PC-3 (cell line): ENCODE data around the gene DUOX1. TPM values are rescaled to one million over a fixed set of nuclear protein-coding genes. Genes with fewer than 3 reads are reported as not detected.

Source experiments
- ATAC-seq: fragments of 200-7000 bp; cut with Tn5 transposase; 2 replicates; pipeline ENCODE4 v1.9.1; 2020; ENCODE audit warnings: mild to moderate bottlenecking, moderate library complexity
- BruUV-seq: library from RNA; stranded (reverse); fragments of 400-500 nt; replicated peaks from 2 replicates; lab custom pipeline; 2021; lab: Mats Ljungman, UMichigan
- CTCF ChIA-PET: fragments of 300-600 bp; sonication (Branson Sonifier 250); formaldehyde crosslinking; loops from one replicate; lab custom pipeline; 2022; ENCODE audit warnings: antibody characterized with exemption; lab: Charles Lee
- POLR2A ChIA-PET: fragments of 300-600 bp; sonication (Branson Sonifier 250); formaldehyde crosslinking; loops from one replicate; lab custom pipeline; 2022; ENCODE audit warnings: antibody characterized with exemption; ENCODE audit not compliant: unreplicated experiment; lab: Charles Lee
- DNase-seq: peaks from one replicate; pipeline ENCODE4 v3.0.0-alpha.2; 2015
- H2AFZ ChIP-seq: fragments of 300-600 bp; sonication (generic); 2 replicates; pipeline ENCODE4 v1.6.0; 2016; ENCODE audit warnings: antibody characterized with exemption, low read length
- H3F3A ChIP-seq: fragments of 300-600 bp; sonication (generic); one replicate; pipeline ENCODE4 v1.6.0; 2017; ENCODE audit warnings: antibody characterized with exemption, low read length, control low read depth, mild to moderate bottlenecking; ENCODE audit not compliant: unreplicated experiment
- H3K27ac ChIP-seq: fragments of 300-600 bp; sonication (generic); 2 replicates; pipeline ENCODE4 v1.5.1; 2016; ENCODE audit warnings: mild to moderate bottlenecking, low read length
- H3K27me3 ChIP-seq: fragments of 300-600 bp; sonication (generic); 2 replicates; pipeline ENCODE4 v1.6.1; 2016; ENCODE audit warnings: low read length, mixed read lengths
- H3K36me3 ChIP-seq: fragments of 300-600 bp; sonication (generic); 2 replicates; pipeline ENCODE4 v1.6.1; 2016; ENCODE audit warnings: low read depth, mixed run types, low read length, mixed read lengths
- H3K4me1 ChIP-seq: fragments of 300-600 bp; sonication (generic); 2 replicates; pipeline ENCODE4 v1.5.1; 2016; ENCODE audit warnings: low read length; ENCODE audit not compliant: insufficient read depth
- H3K4me2 ChIP-seq: fragments of 300-600 bp; sonication (generic); 2 replicates; pipeline ENCODE4 v1.6.0; 2016; ENCODE audit warnings: low read length
- H3K4me3 ChIP-seq: fragments of 300-600 bp; sonication (generic); 2 replicates; pipeline ENCODE4 v1.5.1; 2016; ENCODE audit warnings: mild to moderate bottlenecking, low read length, mixed read lengths
- H3K79me2 ChIP-seq: fragments of 300-600 bp; sonication (generic); 2 replicates; pipeline ENCODE4 v1.6.1; 2017; ENCODE audit warnings: low read length, mixed read lengths
- H3K9ac ChIP-seq: fragments of 300-600 bp; sonication (generic); 2 replicates; pipeline ENCODE4 v1.6.0; 2016; ENCODE audit warnings: mild to moderate bottlenecking, low read length
- H3K9me2 ChIP-seq: fragments of 300-600 bp; sonication (generic); replicated peaks from 2 replicates; pipeline ENCODE4 v1.6.1; 2016; ENCODE audit warnings: mixed run types, low read length, mixed read lengths
- H3K9me3 ChIP-seq: fragments of 300-600 bp; sonication (generic); 2 replicates; pipeline ENCODE4 v1.6.1; 2016; ENCODE audit warnings: low read length, mixed read lengths
- H4K20me1 ChIP-seq: fragments of 300-600 bp; sonication (generic); 2 replicates; pipeline ENCODE4 v1.6.1; 2016; ENCODE audit warnings: low read length, mixed read lengths
- CTCF ChIP-seq: fragments of 300-600 bp; sonication (generic); conservative IDR thresholded peaks from 2 replicates; pipeline ENCODE4 v1.5.1; 2017; ENCODE audit warnings: antibody characterized with exemption, low read depth, mild to moderate bottlenecking, low read length
- EZH2 ChIP-seq: fragments of 300-600 bp; sonication (generic); IDR thresholded peaks from one replicate; pipeline ENCODE4 v1.6.1; 2017; ENCODE audit warnings: antibody characterized with exemption, mild to moderate bottlenecking, low read length; ENCODE audit not compliant: unreplicated experiment
- EZH2phosphoT487 ChIP-seq: fragments of 300-600 bp; sonication (generic); IDR thresholded peaks from 2 replicates; pipeline ENCODE4 v1.6.1; 2018; ENCODE audit warnings: mild to moderate bottlenecking, antibody characterized with exemption, low read length, borderline replicate concordance
- intact Hi-C: fragments of 100-400 bp; cut with micrococcal nuclease; formaldehyde crosslinking; loops from 2 replicates; pipeline ENCODE4 v1.9.0; 2023
- total RNA-seq: library from RNA; depleted of rRNA; stranded (reverse); fragments of >200 nt; gene quantifications from 2 replicates; pipeline ENCODE4 v1.2.3, GENCODE V29; 2014

Gene DUOX1
- total RNA-seq, 1 experiment from 2014 or later = not detected

DNA sequence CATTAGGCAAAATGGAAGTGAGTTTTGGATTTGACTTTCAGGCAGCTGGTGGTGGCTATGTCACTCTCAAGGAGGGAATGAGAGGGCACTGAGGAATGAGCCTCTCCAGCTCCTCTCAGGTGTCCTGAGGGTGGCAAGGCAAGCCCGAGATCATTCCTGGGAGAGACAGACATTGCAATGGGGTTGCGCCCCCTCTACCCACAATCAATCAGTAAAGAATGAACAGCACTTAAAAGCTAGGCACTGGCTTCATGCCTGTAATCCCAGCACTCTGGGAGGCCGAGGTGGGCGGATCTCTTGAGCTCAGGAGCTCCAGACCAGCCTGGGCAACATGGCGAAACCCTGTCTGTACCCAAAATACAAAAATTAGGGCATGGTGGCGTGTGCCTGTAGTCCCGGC is 72.1 kb downstream of the DUOX1 start:
- no peak for DNase-seq
- no peak overlapping the region for H3K4me2 ChIP-seq
- no peaks in the 10 kb centered on the region for H3K9me3 ChIP-seq
- CTCF ChIA-PET = interaction anchor here (1.7 to 5.8 kb wide), 3 partner anchors 39 to 200 kb away, joined by 5 to 36 read pairs (median 8); a partner anchor contains a TSS
- no peak overlapping the region for H3K27ac ChIP-seq
- 0 out of 2 replicates have a peak, but pooled peaks cover 4% of the 10 kb centered on the region for H3K4me1 ChIP-seq
- no peak overlapping the region for H3K9ac ChIP-seq
- H3K36me3 ChIP-seq = no peaks in the 10 kb centered on the region
- intact Hi-C loops = loop anchor here (10.0 kb wide), 2 partner anchors 77 to 253 kb away; partner anchors contain the start of genes DUOX1 and DUOXA1
- H3K79me2 ChIP-seq = no peaks in the 10 kb centered on the region
- no peaks in the 10 kb centered on the region for H3K9me2 ChIP-seq
- H3K4me3 ChIP-seq = no peak overlapping the region
- peaks cover 3% of the 10 kb centered on the region for H3F3A ChIP-seq
- H2AFZ ChIP-seq = no peak overlapping the region
- H3K27me3 ChIP-seq = no peaks in the 10 kb centered on the region
- no peak for ATAC-seq
- no TSS peak for BruUV-seq
- no peak for TF ChIP-seq EZH2phosphoT487
- TF ChIP-seq EZH2 = no peak
- TF ChIP-seq CTCF = no peak
- POLR2A ChIA-PET = no interaction called here
- H4K20me1 ChIP-seq = no peaks in the 10 kb centered on the region

DNA sequence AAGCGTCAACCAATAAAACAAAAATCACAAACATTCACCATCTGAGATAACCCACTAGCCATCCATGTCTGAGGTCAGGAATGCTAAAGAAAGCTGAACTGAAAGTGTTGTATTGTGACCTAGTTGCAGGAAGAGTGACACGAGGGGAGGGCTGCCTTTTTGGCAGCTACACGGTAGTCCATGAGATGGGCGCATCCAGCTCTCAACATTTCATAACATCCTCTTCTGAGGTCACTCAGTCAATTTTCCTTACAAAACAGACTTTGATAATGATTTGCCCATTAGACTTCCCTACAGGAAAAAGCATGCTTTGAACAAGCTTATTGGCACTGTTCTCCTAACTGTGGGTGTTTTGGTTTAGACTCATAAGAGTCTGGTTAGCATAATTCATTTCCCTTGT is 73.4 kb downstream of the DUOX1 start:
- H3K9me2 ChIP-seq = no peaks in the 10 kb centered on the region
- H3K79me2 ChIP-seq = no peaks in the 10 kb centered on the region
- H2AFZ ChIP-seq = no peak overlapping the region
- ChIA-PET POLR2A (no interaction called here), CTCF (interaction anchor here (0.7 to 5.8 kb wide), 3 partner anchors 17 to 199 kb away, joined by 4 to 36 read pairs (median 5); a partner anchor contains a TSS)
- no peaks in the 10 kb centered on the region for H3K27me3 ChIP-seq
- no peak overlapping the region for H3K27ac ChIP-seq
- H3F3A ChIP-seq = peaks cover 3% of the 10 kb centered on the region
- no peak overlapping the region for H3K4me3 ChIP-seq
- intact Hi-C loops = loop anchor here (10.0 kb wide), 2 partner anchors 78 to 252 kb away; partner anchors contain the start of genes DUOX1 and DUOXA1
- no peaks in the 10 kb centered on the region for H3K9me3 ChIP-seq
- no peaks in the 10 kb centered on the region for H3K4me1 ChIP-seq
- H4K20me1 ChIP-seq = no peaks in the 10 kb centered on the region
- TF ChIP-seq CTCF (no peak), EZH2 (no peak), EZH2phosphoT487 (no peak)
- DNase-seq (no peak), ATAC-seq (no peak)
- H3K36me3 ChIP-seq = no peaks in the 10 kb centered on the region
- no peak overlapping the region for H3K4me2 ChIP-seq
- no TSS peak for BruUV-seq
- no peak overlapping the region for H3K9ac ChIP-seq

GRCh38 chr15:45205192-45205591 is 75.4 kb downstream of the DUOX1 start:
- no peak overlapping the region for H3K4me2 ChIP-seq
- no peaks in the 10 kb centered on the region for H3F3A ChIP-seq
- H3K4me3 ChIP-seq = no peak overlapping the region
- H4K20me1 ChIP-seq = no peaks in the 10 kb centered on the region
- ATAC-seq = peak; percentile 35
- H3K9ac ChIP-seq = no peak overlapping the region
- H3K27me3 ChIP-seq = no peaks in the 10 kb centered on the region
- POLR2A ChIA-PET = no interaction called here
- H3K27ac ChIP-seq = no peak overlapping the region
- CTCF ChIA-PET = interaction anchor here (0.6 to 5.8 kb wide), 5 partner anchors 10 to 49 kb away, joined by 3 to 36 read pairs (median 3); no protein-coding TSS in a partner anchor
- H3K79me2 ChIP-seq = no peaks in the 10 kb centered on the region
- no peaks in the 10 kb centered on the region for H3K9me2 ChIP-seq
- peak overlapping the region; percentile 36 for H2AFZ ChIP-seq
- H3K36me3 ChIP-seq = no peaks in the 10 kb centered on the region
- H3K9me3 ChIP-seq = no peaks in the 10 kb centered on the region
- H3K4me1 ChIP-seq = no peaks in the 10 kb centered on the region
- no peak for TF ChIP-seq EZH2phosphoT487
- TF ChIP-seq CTCF = peak; percentile 94
- TF ChIP-seq EZH2 = no peak
- DNase-seq = peak; percentile 86
- intact Hi-C loops = loop anchor here (1.0 to 10.0 kb wide), 5 partner anchors 42 to 250 kb away; partner anchors contain the start of genes DUOX1 and DUOXA1
- BruUV-seq = no TSS peak
